H9 (cell line): ENCODE results near the gene EZH1. TPM values are rescaled to one million over a fixed set of nuclear protein-coding genes. Genes with fewer than 3 reads are reported as not detected.
A peak's percentile ranks its signal among the peaks of the same experiment; 100 is the strongest.

Experiments
- DNase-seq: peaks from one replicate; pipeline ENCODE4 v3.0.0-alpha.2; 2017
- H2AFZ ChIP-seq: one replicate; pipeline ENCODE4 v1.6.1; 2013; ENCODE audit warnings: mild to moderate bottlenecking, low read length, control low read depth, moderate library complexity
- H2AK5ac ChIP-seq: 2 replicates; pipeline ENCODE4 v1.6.1; 2013; ENCODE audit warnings: low read length, control low read depth, mixed read lengths; ENCODE audit not compliant: insufficient read length
- H2BK120ac ChIP-seq: one replicate; pipeline ENCODE4 v1.6.1; 2013; ENCODE audit warnings: low read depth, mild to moderate bottlenecking, low read length, control low read depth, inconsistent platforms; ENCODE audit not compliant: poor library complexity, severe bottlenecking
- H2BK12ac ChIP-seq: 2 replicates; pipeline ENCODE4 v1.6.1; 2013; ENCODE audit warnings: low read length, control low read depth, mixed read lengths, low read depth; ENCODE audit not compliant: insufficient read length
- H2BK15ac ChIP-seq: 2 replicates; pipeline ENCODE4 v1.6.1; 2013; ENCODE audit warnings: low read depth, low read length, control low read depth
- H2BK20ac ChIP-seq: one replicate; pipeline ENCODE4 v1.6.1; 2013; ENCODE audit warnings: low read depth, mild to moderate bottlenecking, low read length, control low read depth, inconsistent platforms; ENCODE audit not compliant: poor library complexity, severe bottlenecking
- H2BK5ac ChIP-seq: 2 replicates; pipeline ENCODE4 v1.6.1; 2013; ENCODE audit warnings: low read length, control low read depth, mixed read lengths; ENCODE audit not compliant: insufficient read length
- H3K14ac ChIP-seq: 2 replicates; pipeline ENCODE4 v1.6.1; 2013; ENCODE audit warnings: low read length, control low read depth; ENCODE audit not compliant: insufficient read depth
- H3K18ac ChIP-seq: 2 replicates; pipeline ENCODE4 v1.6.1; 2013; ENCODE audit warnings: low read depth, mild to moderate bottlenecking, mixed read lengths, low read length, control low read depth; ENCODE audit not compliant: insufficient read length
- H3K23ac ChIP-seq: 2 replicates; pipeline ENCODE4 v1.6.1; 2013; ENCODE audit warnings: low read length, control low read depth, mixed read lengths, low read depth; ENCODE audit not compliant: insufficient read length
- H3K23me2 ChIP-seq: 2 replicates; pipeline ENCODE4 v1.6.1; 2013; ENCODE audit warnings: low read depth, mild to moderate bottlenecking, mixed read lengths, low read length, control low read depth; ENCODE audit not compliant: insufficient read length, poor library complexity, severe bottlenecking
- H3K27ac ChIP-seq: 2 replicates; pipeline ENCODE4 v1.5.1; 2013; ENCODE audit warnings: low read length, control low read depth, mixed read lengths, low read depth; ENCODE audit not compliant: insufficient read length
- H3K27me3 ChIP-seq: 2 replicates; pipeline ENCODE4 v1.6.1; 2013; ENCODE audit warnings: low read length, control low read depth, inconsistent platforms; ENCODE audit not compliant: insufficient read depth
- H3K4ac ChIP-seq: 2 replicates; pipeline ENCODE4 v1.6.1; 2013; ENCODE audit warnings: low read depth, mild to moderate bottlenecking, control low read depth, inconsistent platforms, low read length, moderate library complexity
- H3K4me1 ChIP-seq: 2 replicates; pipeline ENCODE4 v1.6.1; 2013; ENCODE audit warnings: low read length, control low read depth, inconsistent platforms; ENCODE audit not compliant: insufficient read depth
- H3K4me2 ChIP-seq: 2 replicates; pipeline ENCODE4 v1.6.1; 2013; ENCODE audit warnings: low read length, control low read depth, mixed read lengths; ENCODE audit not compliant: insufficient read length, insufficient read depth
- H3K56ac ChIP-seq: 2 replicates; pipeline ENCODE4 v1.6.1; 2013; ENCODE audit warnings: low read depth, mild to moderate bottlenecking, mixed read lengths, low read length, control low read depth; ENCODE audit not compliant: insufficient read length
- H3K79me1 ChIP-seq: 2 replicates; pipeline ENCODE4 v1.6.1; 2013; ENCODE audit warnings: low read depth, mild to moderate bottlenecking, moderate library complexity, low read length, control low read depth, inconsistent platforms; ENCODE audit not compliant: insufficient read depth, poor library complexity, severe bottlenecking
- H3K79me2 ChIP-seq: 2 replicates; pipeline ENCODE4 v1.6.1; 2013; ENCODE audit warnings: low read length, control low read depth, inconsistent platforms; ENCODE audit not compliant: insufficient read depth
- H3K9ac ChIP-seq: 2 replicates; pipeline ENCODE4 v1.6.1; 2013; ENCODE audit warnings: low read length, control low read depth, mixed read lengths; ENCODE audit not compliant: insufficient read length; ENCODE audit errors: extremely low read depth
- H3K9me3 ChIP-seq: one replicate; pipeline ENCODE4 v1.6.1; 2013; ENCODE audit warnings: low read depth, low read length, inconsistent platforms; ENCODE audit not compliant: control insufficient read depth
- H3T11ph ChIP-seq: one replicate; pipeline ENCODE4 v1.6.1; 2013; ENCODE audit warnings: mild to moderate bottlenecking, low read length, control low read depth, inconsistent platforms
- H4K20me1 ChIP-seq: one replicate; pipeline ENCODE4 v1.6.1; 2013; ENCODE audit not compliant: control insufficient read depth, insufficient read length, insufficient read depth
- H4K5ac ChIP-seq: 2 replicates; pipeline ENCODE4 v1.6.1; 2013; ENCODE audit warnings: low read depth, mild to moderate bottlenecking, mixed read lengths, low read length, control low read depth; ENCODE audit not compliant: insufficient read length
- H4K8ac ChIP-seq: replicated peaks from 2 replicates; pipeline ENCODE4 v1.6.1; 2013; ENCODE audit warnings: low read length, control low read depth, mixed read lengths, low read depth; ENCODE audit not compliant: insufficient read length
- H4K91ac ChIP-seq: 2 replicates; pipeline ENCODE4 v1.6.1; 2013; ENCODE audit warnings: low read depth, mild to moderate bottlenecking, moderate library complexity, mixed read lengths, low read length, control low read depth; ENCODE audit not compliant: insufficient read length
- H3K27ac Mint-ChIP-seq, 3 experiments: 2 replicates in 2 of 3; 3 replicates in 1 of 3; pipeline ENCODE4 v1.8.0; 2020 to 2021; ENCODE audit warnings: mixed read lengths in 3 of 3, mild to moderate bottlenecking in 1 of 3, moderate library complexity in 1 of 3
- H3K27me3 Mint-ChIP-seq: 2 replicates; pipeline ENCODE4 v1.8.0; 2021; ENCODE audit warnings: low read depth, mild to moderate bottlenecking, moderate library complexity, mixed read lengths
- H3K36me3 Mint-ChIP-seq, 3 experiments: 2 replicates in 2 of 3; 3 replicates in 1 of 3; pipeline ENCODE4 v1.8.0; 2020 to 2021; ENCODE audit warnings: low read depth in 3 of 3, mixed read lengths in 3 of 3; ENCODE audit not compliant: insufficient read depth in 1 of 3
- H3K4me1 Mint-ChIP-seq, 2 experiments: 2 replicates each; pipeline ENCODE4 v1.8.0; 2020; ENCODE audit warnings: mixed read lengths in 2 of 2
- H3K4me3 Mint-ChIP-seq, 2 experiments: 2 replicates in 1 of 2; 3 replicates in 1 of 2; pipeline ENCODE4 v1.8.0; 2020 to 2021; ENCODE audit warnings: mild to moderate bottlenecking in 2 of 2, mixed read lengths in 2 of 2, moderate library complexity in 1 of 2
- H3K9me3 Mint-ChIP-seq, 2 experiments: 2 replicates in 1 of 2; 3 replicates in 1 of 2; pipeline ENCODE4 v1.8.0; 2020; ENCODE audit warnings: mild to moderate bottlenecking in 2 of 2, mixed read lengths in 2 of 2, moderate library complexity in 1 of 2
- WGBS: extraction: QIAGEN DNeasy Blood & Tissue Kit; methylation state at CpG from one replicate; pipeline ENCODE4 v1.1.7; 2013; ENCODE audit warnings: missing lambda C conversion rate, low lambda C conversion rate, mixed read lengths; ENCODE audit not compliant: insufficient read length; ENCODE audit errors: extremely low coverage; 5-methylcytosine and 5-hydroxymethylcytosine counted together
- total RNA-seq: library from RNA; stranded (reverse); gene quantifications from 2 replicates; pipeline ENCODE4 v1.2.1, GENCODE V29; 2021
- TF ChIP-seq, protein P1 (sequence below): fragments of 200-600 bp; sonication (generic); conservative IDR thresholded peaks from 3 replicates; pipeline ENCODE4 v1.8.0; 2021; ENCODE audit warnings: antibody characterized with exemption, mild to moderate bottlenecking

EZH1 gene
- total RNA-seq, 1 experiment from 2014 or later, result 17.9 TPM

DNA sequence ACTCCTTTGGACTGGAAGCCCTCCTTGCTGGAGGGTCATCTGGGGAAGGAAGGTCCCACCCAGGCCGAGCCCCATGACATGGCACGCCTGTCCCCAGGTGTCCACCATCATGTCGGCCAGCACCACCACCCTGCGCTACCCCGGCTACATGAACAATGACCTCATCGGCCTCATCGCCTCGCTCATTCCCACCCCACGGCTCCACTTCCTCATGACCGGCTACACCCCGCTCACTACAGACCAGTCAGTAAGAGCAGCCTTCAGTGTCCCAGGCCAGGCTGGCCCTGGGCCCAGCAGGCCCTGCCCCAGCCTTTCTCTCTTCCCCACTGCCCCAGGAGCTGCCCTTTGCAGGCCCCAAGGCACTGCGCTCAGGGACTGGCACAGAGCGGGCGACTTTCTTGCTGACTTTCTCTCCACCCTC is 79.2 kb downstream of the EZH1 start:
- Histone ChIP-seq H3K79me1 (no peaks in the 10 kb centered on the region), H2AK5ac (no peak overlapping the region), H3K4me2 (no peak overlapping the region), H4K8ac (no peak overlapping the region), H2BK15ac (no peak overlapping the region), H3K27me3 (no peaks in the 10 kb centered on the region), H2BK12ac (no peak overlapping the region), H3K27ac (no peak overlapping the region), H3K4me1 (peaks cover 2% of the 10 kb centered on the region; the same call in 1 of the 2 replicates), H3K18ac (no peak overlapping the region), H2BK5ac (no peak overlapping the region), H3K14ac (no peak overlapping the region), H3K23me2 (peaks cover 9% of the 10 kb centered on the region), H3K79me2 (no peaks in the 10 kb centered on the region), H2BK120ac (no peak overlapping the region), H4K20me1 (no peaks in the 10 kb centered on the region), H4K91ac (no peak overlapping the region), H2AFZ (no peak overlapping the region), H3K9ac (no peak overlapping the region), H3T11ph (no peak overlapping the region), H2BK20ac (no peak overlapping the region), H3K9me3 (no peaks in the 10 kb centered on the region), H3K4ac (no peak overlapping the region), H4K5ac (no peak overlapping the region), H3K56ac (no peak overlapping the region), H3K23ac (no peak overlapping the region)
- Mint-ChIP-seq H3K27ac (peak overlapping the region in 1 of 3 experiments; percentile 60; a peak in 1 of 7 replicates), H3K4me3 (no peak overlapping the region; a peak in 1 of 5 replicates), H3K9me3 (no peaks in the 10 kb centered on the region), H3K36me3 (peaks cover 21 to 70% (median 53%) of the 10 kb centered on the region in 3 experiments), H3K4me1 (peaks cover 17 to 22% of the 10 kb centered on the region in 2 experiments), H3K27me3 (no peaks in the 10 kb centered on the region)
- TF ChIP-seq, protein P1, sequence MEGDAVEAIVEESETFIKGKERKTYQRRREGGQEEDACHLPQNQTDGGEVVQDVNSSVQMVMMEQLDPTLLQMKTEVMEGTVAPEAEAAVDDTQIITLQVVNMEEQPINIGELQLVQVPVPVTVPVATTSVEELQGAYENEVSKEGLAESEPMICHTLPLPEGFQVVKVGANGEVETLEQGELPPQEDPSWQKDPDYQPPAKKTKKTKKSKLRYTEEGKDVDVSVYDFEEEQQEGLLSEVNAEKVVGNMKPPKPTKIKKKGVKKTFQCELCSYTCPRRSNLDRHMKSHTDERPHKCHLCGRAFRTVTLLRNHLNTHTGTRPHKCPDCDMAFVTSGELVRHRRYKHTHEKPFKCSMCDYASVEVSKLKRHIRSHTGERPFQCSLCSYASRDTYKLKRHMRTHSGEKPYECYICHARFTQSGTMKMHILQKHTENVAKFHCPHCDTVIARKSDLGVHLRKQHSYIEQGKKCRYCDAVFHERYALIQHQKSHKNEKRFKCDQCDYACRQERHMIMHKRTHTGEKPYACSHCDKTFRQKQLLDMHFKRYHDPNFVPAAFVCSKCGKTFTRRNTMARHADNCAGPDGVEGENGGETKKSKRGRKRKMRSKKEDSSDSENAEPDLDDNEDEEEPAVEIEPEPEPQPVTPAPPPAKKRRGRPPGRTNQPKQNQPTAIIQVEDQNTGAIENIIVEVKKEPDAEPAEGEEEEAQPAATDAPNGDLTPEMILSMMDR, result no peak
- WGBS, result no CpG with 5 or more reads among the region's 14 CpGs
- DNase-seq, result no peak
